K562 (cell line): ENCODE measurements around the gene ZNF593OS. TPM values are rescaled to one million over a fixed set of nuclear protein-coding genes. Genes with fewer than 3 reads are reported as not detected.
A peak's percentile ranks its signal among the peaks of the same experiment; 100 is the strongest.

ENCODE experiments used
- AFF1 ChIP-seq, 2 experiments: fragments of 450-650 bp; IDR thresholded peaks; 2 replicates each; pipeline ENCODE4 v1.6.1; 2018; ENCODE audit warnings: mild to moderate bottlenecking in 2 of 2, low read depth in 1 of 2; ENCODE audit not compliant: partially characterized antibody in 2 of 2
- CBX1 ChIP-seq: sonication (generic); IDR thresholded peaks from 2 replicates; pipeline ENCODE4 v1.6.1; 2016; ENCODE audit warnings: antibody characterized with exemption, low read depth, mild to moderate bottlenecking
- CCAR2 ChIP-seq: fragments of 200-400 bp; formaldehyde crosslinking; IDR thresholded peaks from 2 replicates; pipeline ENCODE4 v1.6.1; 2017; ENCODE audit warnings: mild to moderate bottlenecking, low read depth, low read length
- CREM ChIP-seq: IDR thresholded peaks from 2 replicates; pipeline ENCODE4 v1.6.1; 2014; ENCODE audit warnings: antibody characterized with exemption, low read depth
- CXXC5 ChIP-seq: fragments of 250-450 bp; sonication (Bioruptor Pico); IDR thresholded peaks from 2 replicates; pipeline ENCODE4 v1.8.0; 2022; ENCODE audit warnings: inconsistent platforms, mild to moderate bottlenecking, moderate library complexity
- EHMT2 ChIP-seq: fragments of 450-650 bp; IDR thresholded peaks from 2 replicates; pipeline ENCODE4 v1.6.1; 2018; ENCODE audit warnings: antibody characterized with exemption
- EZH2 ChIP-seq: IDR thresholded peaks from 2 replicates; pipeline ENCODE4 v1.6.1; 2012; ENCODE audit warnings: low read depth, mild to moderate bottlenecking, inconsistent platforms, low read length, borderline replicate concordance
- FOXP4 ChIP-seq: sonication (generic); formaldehyde crosslinking; IDR thresholded peaks from 2 replicates; pipeline ENCODE4 v1.8.0; 2022; ENCODE audit warnings: mild to moderate bottlenecking, missing genetic modification reagents, borderline replicate concordance
- HMBOX1 ChIP-seq: sonication (generic); IDR thresholded peaks from 2 replicates; pipeline ENCODE4 v1.6.1; 2016
- HMGN3 ChIP-seq: IDR thresholded peaks from 2 replicates; pipeline ENCODE4 v1.6.1; 2011; ENCODE audit warnings: borderline replicate concordance, low read depth, mild to moderate bottlenecking, mixed read lengths, low read length; ENCODE audit not compliant: insufficient read length; ENCODE audit errors: extremely low read depth
- NUFIP1 ChIP-seq: fragments of 450-650 bp; IDR thresholded peaks from 2 replicates; pipeline ENCODE4 v1.6.1; 2018; ENCODE audit not compliant: partially characterized antibody
- RBM25 ChIP-seq: fragments of 200-400 bp; formaldehyde crosslinking; IDR thresholded peaks from 2 replicates; pipeline ENCODE4 v1.6.1; 2018; ENCODE audit warnings: low read length, low read depth, moderate library complexity; ENCODE audit not compliant: severe bottlenecking
- RFX1 ChIP-seq: fragments of 450-650 bp; IDR thresholded peaks from 2 replicates; pipeline ENCODE4 v1.6.1; 2016; ENCODE audit warnings: mild to moderate bottlenecking, moderate library complexity
- U2AF1 ChIP-seq: fragments of 200-400 bp; formaldehyde crosslinking; optimal IDR thresholded peaks from 2 replicates; pipeline ENCODE3; 2017; ENCODE audit warnings: mild to moderate bottlenecking, low read depth, low read length, moderate library complexity
- WHSC1 ChIP-seq: IDR thresholded peaks from one replicate; pipeline ENCODE4 v1.6.1; 2012; ENCODE audit warnings: low read length, control low read depth, inconsistent platforms
- YY1 ChIP-seq, 3 experiments: IDR thresholded peaks; 2 replicates each; pipeline ENCODE4 v1.6.1; 2011; ENCODE audit warnings: low read length in 2 of 3, mild to moderate bottlenecking in 2 of 3, moderate library complexity in 2 of 3, borderline replicate concordance in 1 of 3, control low read depth in 1 of 3, low read depth in 1 of 3; ENCODE audit not compliant: insufficient read depth in 3 of 3, insufficient replicate concordance in 2 of 3, control insufficient read depth in 1 of 3, insufficient read length in 1 of 3; ENCODE audit errors: extremely low read depth in 1 of 3
- ZNF212 ChIP-seq: fragments of 450-650 bp; formaldehyde crosslinking; IDR thresholded peaks from 2 replicates; pipeline ENCODE4 v1.4.0; 2020; ENCODE audit warnings: mild to moderate bottlenecking
- ZNF707 ChIP-seq: fragments of 250-450 bp; sonication (Bioruptor Pico); conservative IDR thresholded peaks from 2 replicates; pipeline ENCODE4 v1.8.0; 2022; ENCODE audit warnings: inconsistent platforms, mild to moderate bottlenecking, moderate library complexity
- ZNF717 ChIP-seq: fragments of 250-450 bp; sonication (Bioruptor Pico); IDR thresholded peaks from 2 replicates; pipeline ENCODE4 v1.5.0; 2021
- ZNF780A ChIP-seq: fragments of 250-450 bp; sonication (Bioruptor Pico); IDR thresholded peaks from 2 replicates; pipeline ENCODE4 v1.5.0; 2021; ENCODE audit warnings: mild to moderate bottlenecking
- polyA plus RNA-seq, 8 experiments: library from polyadenylated mRNA; depleted of rRNA in 4 of 8; stranded (reverse) in 5 of 8; unstranded in 3 of 8; fragments of >200 nt; fragmentation: Nextera tagmentation in 2 of 8; fragmentation: Illumina TruSeq in 1 of 8; extraction: Ambion mirVana in 2 of 8; extraction: Trizol in 1 of 8; gene quantifications; 2 replicates each; pipeline versions ENCODE4 v1.2.1 to v1.2.3, GENCODE V29; 2011 to 2014; ENCODE audit warnings: inconsistent platforms in 1 of 8, missing spikeins in 1 of 8
- total RNA-seq, 7 experiments: library from RNA; depleted of rRNA in 6 of 7; stranded (reverse); fragments of >200 nt in 6 of 7; fragmentation: Illumina TruSeq in 2 of 7; extraction: Trizol in 2 of 7; gene quantifications; 2 replicates each; pipeline versions ENCODE4 v1.2.1 to v1.2.3, GENCODE V29; 2011 to 2021; ENCODE audit warnings: low replicate concordance in 1 of 7

ZNF593OS gene
- total and polyA plus RNA-seq, 9 of the 15 experiments (the other 6 are each of a cell fraction or from before 2014, with no cell fraction given) = 0.24 to 0.27 TPM; not detected in 7

- TF ChIP-seq CCAR2 (no peak), HMGN3 (no peak), WHSC1 (no peak), ZNF717 (no peak), CBX1 (no peak), HMBOX1 (peak; percentile 95), ZNF780A (CRISPR knock-in tag) (no peak), CREM (peak; percentile 50; the same call in 1 of the 2 replicates), AFF1 (IDR thresholded peaks at IDR 0.05; ENCODE audit: low read depth in 1 of 2, partially characterized antibody in 2 of 2) (peak in 1 of 2 experiments; percentile 72), EZH2 (no peak), CXXC5 (CRISPR knock-in tag) (no peak; the same call in 1 of the 2 replicates), NUFIP1 (no peak), U2AF1 (no peak), RFX1 (no peak; the same call in 1 of the 2 replicates), YY1 (IDR thresholded peaks at IDR 0.05; ENCODE audit: borderline replicate concordance in 1 of 3, control insufficient read depth in 1 of 3, extremely low read depth in 1 of 3, insufficient read depth in 3 of 3, insufficient read length in 1 of 3, insufficient replicate concordance in 2 of 3, low read depth in 1 of 3, low read length in 2 of 3) (peak in 1 of 3 experiments; percentile 9), ZNF707 (CRISPR knock-in tag) (no peak), ZNF212 (no peak), FOXP4 (no peak), EHMT2 (peak; percentile 81), RBM25 (no peak)
Observed at GRCh38 chr1:26122988-26123973, 48.4 kb downstream of the ZNF593OS start (continued).
